ENCODE measurements around the gene PHETA1. TPM values are rescaled to one million over a fixed set of nuclear protein-coding genes. Genes with fewer than 3 reads are reported as not detected.

The PHETA1 gene
- total and polyA plus RNA-seq, 2 experiments from 2014 or later, result 5.3 to 12.9 TPM

DNA sequence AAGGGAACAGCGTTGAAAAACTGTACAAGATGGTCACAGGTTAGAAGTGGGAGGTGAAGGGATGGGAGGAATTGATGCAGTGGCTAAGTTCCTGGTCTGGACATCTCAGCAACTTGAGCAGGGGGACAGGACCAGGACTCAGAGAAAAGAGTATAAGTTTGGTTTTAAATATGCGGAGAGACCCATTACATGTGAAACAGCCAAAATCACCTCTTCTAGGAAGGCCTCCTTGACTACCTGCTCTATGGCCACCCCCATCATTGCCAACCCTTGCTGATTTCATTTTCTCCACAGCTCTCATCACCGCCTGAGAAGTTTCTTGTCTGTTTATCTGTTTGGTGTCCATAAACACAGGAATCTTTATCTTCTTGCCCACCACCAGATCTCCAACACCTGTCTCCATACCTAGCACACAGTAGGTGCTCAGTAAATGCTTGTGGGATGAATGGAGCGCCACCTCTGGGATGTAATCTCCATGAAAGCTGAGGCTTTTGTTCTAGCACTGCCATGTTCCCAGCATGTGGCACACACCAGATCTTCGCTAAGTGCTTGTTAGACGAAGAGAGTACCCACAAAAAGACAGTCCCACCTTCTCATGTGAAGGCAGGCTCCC, 11.2 kb upstream of the PHETA1 start:
- H3K9me2 ChIP-seq (ENCODE audit: insufficient read depth), result no peaks in the 10 kb centered on the region
- peaks cover 3% of the 10 kb centered on the region; the same call in 1 of the 3 replicates for H3K36me3 Mint-ChIP-seq (ENCODE audit: low read depth)

More for the DNA sequence above, 11.2 kb upstream of the PHETA1 start:
- ATAC-seq, result no peak
- Mint-ChIP-seq H3K4me1 (no peaks in the 10 kb centered on the region), H3K27me3 (ENCODE audit: insufficient read depth, low read depth, poor library complexity) (peaks cover 3% of the 10 kb centered on the region), H3K9me3 (peaks cover 18% of the 10 kb centered on the region; the same call in 2 of the 3 replicates), H3K4me3 (no peak overlapping the region), H3K27ac (no peak overlapping the region)
- no peak overlapping the region for H3K27ac ChIP-seq (ENCODE audit: low read depth)
- no peaks in the 10 kb centered on the region for H3K4me1 ChIP-seq (ENCODE audit: insufficient read depth)
- H3K79me2 ChIP-seq (replicated peaks; ENCODE audit: insufficient read depth), result no peaks in the 10 kb centered on the region
- no peak for DNase-seq (ENCODE audit: low spot score)
- TF ChIP-seq, protein P1, sequence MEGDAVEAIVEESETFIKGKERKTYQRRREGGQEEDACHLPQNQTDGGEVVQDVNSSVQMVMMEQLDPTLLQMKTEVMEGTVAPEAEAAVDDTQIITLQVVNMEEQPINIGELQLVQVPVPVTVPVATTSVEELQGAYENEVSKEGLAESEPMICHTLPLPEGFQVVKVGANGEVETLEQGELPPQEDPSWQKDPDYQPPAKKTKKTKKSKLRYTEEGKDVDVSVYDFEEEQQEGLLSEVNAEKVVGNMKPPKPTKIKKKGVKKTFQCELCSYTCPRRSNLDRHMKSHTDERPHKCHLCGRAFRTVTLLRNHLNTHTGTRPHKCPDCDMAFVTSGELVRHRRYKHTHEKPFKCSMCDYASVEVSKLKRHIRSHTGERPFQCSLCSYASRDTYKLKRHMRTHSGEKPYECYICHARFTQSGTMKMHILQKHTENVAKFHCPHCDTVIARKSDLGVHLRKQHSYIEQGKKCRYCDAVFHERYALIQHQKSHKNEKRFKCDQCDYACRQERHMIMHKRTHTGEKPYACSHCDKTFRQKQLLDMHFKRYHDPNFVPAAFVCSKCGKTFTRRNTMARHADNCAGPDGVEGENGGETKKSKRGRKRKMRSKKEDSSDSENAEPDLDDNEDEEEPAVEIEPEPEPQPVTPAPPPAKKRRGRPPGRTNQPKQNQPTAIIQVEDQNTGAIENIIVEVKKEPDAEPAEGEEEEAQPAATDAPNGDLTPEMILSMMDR (conservative IDR thresholded peaks at IDR 0.05; ENCODE audit: low read depth in 2 of 2), result no peak; a peak in 1 of 4 replicates
- TF ChIP-seq, protein P2, sequence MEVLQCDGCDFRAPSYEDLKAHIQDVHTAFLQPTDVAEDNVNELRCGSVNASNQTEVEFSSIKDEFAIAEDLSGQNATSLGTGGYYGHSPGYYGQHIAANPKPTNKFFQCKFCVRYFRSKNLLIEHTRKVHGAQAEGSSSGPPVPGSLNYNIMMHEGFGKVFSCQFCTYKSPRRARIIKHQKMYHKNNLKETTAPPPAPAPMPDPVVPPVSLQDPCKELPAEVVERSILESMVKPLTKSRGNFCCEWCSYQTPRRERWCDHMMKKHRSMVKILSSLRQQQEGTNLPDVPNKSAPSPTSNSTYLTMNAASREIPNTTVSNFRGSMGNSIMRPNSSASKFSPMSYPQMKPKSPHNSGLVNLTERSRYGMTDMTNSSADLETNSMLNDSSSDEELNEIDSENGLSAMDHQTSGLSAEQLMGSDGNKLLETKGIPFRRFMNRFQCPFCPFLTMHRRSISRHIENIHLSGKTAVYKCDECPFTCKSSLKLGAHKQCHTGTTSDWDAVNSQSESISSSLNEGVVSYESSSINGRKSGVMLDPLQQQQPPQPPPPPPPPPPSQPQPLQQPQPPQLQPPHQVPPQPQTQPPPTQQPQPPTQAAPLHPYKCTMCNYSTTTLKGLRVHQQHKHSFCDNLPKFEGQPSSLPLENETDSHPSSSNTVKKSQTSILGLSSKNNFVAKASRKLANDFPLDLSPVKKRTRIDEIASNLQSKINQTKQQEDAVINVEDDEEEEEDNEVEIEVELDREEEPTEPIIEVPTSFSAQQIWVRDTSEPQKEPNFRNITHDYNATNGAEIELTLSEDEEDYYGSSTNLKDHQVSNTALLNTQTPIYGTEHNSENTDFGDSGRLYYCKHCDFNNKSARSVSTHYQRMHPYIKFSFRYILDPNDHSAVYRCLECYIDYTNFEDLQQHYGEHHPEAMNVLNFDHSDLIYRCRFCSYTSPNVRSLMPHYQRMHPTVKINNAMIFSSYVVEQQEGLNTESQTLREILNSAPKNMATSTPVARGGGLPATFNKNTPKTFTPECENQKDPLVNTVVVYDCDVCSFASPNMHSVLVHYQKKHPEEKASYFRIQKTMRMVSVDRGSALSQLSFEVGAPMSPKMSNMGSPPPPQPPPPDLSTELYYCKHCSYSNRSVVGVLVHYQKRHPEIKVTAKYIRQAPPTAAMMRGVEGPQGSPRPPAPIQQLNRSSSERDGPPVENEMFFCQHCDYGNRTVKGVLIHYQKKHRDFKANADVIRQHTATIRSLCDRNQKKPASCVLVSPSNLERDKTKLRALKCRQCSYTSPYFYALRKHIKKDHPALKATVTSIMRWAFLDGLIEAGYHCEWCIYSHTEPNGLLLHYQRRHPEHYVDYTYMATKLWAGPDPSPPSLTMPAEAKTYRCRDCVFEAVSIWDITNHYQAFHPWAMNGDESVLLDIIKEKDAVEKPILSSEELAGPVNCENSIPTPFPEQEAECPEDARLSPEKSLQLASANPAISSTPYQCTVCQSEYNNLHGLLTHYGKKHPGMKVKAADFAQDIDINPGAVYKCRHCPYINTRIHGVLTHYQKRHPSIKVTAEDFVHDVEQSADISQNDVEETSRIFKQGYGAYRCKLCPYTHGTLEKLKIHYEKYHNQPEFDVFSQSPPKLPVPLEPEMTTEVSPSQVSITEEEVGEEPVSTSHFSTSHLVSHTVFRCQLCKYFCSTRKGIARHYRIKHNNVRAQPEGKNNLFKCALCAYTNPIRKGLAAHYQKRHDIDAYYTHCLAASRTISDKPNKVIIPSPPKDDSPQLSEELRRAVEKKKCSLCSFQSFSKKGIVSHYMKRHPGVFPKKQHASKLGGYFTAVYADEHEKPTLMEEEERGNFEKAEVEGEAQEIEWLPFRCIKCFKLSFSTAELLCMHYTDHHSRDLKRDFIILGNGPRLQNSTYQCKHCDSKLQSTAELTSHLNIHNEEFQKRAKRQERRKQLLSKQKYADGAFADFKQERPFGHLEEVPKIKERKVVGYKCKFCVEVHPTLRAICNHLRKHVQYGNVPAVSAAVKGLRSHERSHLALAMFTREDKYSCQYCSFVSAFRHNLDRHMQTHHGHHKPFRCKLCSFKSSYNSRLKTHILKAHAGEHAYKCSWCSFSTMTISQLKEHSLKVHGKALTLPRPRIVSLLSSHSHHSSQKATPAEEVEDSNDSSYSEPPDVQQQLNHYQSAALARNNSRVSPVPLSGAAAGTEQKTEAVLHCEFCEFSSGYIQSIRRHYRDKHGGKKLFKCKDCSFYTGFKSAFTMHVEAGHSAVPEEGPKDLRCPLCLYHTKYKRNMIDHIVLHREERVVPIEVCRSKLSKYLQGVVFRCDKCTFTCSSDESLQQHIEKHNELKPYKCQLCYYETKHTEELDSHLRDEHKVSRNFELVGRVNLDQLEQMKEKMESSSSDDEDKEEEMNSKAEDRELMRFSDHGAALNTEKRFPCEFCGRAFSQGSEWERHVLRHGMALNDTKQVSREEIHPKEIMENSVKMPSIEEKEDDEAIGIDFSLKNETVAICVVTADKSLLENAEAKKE (CRISPR knock-in tag; IDR thresholded peaks at IDR 0.05), result no peak
- TF ChIP-seq, protein P3, sequence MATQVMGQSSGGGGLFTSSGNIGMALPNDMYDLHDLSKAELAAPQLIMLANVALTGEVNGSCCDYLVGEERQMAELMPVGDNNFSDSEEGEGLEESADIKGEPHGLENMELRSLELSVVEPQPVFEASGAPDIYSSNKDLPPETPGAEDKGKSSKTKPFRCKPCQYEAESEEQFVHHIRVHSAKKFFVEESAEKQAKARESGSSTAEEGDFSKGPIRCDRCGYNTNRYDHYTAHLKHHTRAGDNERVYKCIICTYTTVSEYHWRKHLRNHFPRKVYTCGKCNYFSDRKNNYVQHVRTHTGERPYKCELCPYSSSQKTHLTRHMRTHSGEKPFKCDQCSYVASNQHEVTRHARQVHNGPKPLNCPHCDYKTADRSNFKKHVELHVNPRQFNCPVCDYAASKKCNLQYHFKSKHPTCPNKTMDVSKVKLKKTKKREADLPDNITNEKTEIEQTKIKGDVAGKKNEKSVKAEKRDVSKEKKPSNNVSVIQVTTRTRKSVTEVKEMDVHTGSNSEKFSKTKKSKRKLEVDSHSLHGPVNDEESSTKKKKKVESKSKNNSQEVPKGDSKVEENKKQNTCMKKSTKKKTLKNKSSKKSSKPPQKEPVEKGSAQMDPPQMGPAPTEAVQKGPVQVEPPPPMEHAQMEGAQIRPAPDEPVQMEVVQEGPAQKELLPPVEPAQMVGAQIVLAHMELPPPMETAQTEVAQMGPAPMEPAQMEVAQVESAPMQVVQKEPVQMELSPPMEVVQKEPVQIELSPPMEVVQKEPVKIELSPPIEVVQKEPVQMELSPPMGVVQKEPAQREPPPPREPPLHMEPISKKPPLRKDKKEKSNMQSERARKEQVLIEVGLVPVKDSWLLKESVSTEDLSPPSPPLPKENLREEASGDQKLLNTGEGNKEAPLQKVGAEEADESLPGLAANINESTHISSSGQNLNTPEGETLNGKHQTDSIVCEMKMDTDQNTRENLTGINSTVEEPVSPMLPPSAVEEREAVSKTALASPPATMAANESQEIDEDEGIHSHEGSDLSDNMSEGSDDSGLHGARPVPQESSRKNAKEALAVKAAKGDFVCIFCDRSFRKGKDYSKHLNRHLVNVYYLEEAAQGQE (IDR thresholded peaks at IDR 0.05; ENCODE audit: unreplicated experiment), result no peak
- no peak overlapping the region for H3K4me2 ChIP-seq
- no peak overlapping the region for H2AFZ ChIP-seq
- H3F3A ChIP-seq (replicated peaks; ENCODE audit: low read depth), result no peaks in the 10 kb centered on the region
- H3K27me3 ChIP-seq (ENCODE audit: insufficient read depth), result no peaks in the 10 kb centered on the region
- H3K4me3 ChIP-seq, result no peak overlapping the region
- H3K36me3 ChIP-seq (ENCODE audit: insufficient read depth), result no peaks in the 10 kb centered on the region
- no peaks in the 10 kb centered on the region for H4K20me1 ChIP-seq (replicated peaks; ENCODE audit: insufficient read depth)

All from GM23338 (cell line).